ENCODE results near the gene NPIPB13.
"Not testable (repeated sequence)": the region's sequence is repeated elsewhere in the genome, so short reads cannot be mapped to it uniquely, and the experiment has no call there.

DNA sequence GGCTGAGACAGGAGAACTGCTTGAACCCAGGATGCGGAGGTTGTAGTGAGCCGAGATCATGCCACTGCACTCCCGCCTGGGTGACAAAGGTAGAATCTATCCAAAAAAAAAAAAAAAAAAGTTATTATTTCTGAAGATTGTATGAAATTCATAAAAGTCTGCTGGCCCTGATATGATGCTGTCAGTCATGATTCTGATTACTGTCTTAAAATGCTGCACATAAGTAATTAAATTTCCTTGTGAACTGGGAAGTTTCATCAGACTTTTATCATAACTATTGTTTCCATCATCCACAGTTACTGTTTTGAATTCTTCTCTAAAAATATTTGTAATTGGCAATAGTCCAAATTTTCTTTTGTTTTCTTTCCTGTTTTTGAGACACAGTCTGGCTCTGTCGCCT, at the start of gene NPIPB13:
- TF ChIP-seq, protein P1, sequence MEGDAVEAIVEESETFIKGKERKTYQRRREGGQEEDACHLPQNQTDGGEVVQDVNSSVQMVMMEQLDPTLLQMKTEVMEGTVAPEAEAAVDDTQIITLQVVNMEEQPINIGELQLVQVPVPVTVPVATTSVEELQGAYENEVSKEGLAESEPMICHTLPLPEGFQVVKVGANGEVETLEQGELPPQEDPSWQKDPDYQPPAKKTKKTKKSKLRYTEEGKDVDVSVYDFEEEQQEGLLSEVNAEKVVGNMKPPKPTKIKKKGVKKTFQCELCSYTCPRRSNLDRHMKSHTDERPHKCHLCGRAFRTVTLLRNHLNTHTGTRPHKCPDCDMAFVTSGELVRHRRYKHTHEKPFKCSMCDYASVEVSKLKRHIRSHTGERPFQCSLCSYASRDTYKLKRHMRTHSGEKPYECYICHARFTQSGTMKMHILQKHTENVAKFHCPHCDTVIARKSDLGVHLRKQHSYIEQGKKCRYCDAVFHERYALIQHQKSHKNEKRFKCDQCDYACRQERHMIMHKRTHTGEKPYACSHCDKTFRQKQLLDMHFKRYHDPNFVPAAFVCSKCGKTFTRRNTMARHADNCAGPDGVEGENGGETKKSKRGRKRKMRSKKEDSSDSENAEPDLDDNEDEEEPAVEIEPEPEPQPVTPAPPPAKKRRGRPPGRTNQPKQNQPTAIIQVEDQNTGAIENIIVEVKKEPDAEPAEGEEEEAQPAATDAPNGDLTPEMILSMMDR (IDR thresholded peaks at IDR 0.05; ENCODE audit: low read length): not testable (repeated sequence)
- TF ChIP-seq EZH2 (IDR thresholded peaks at IDR 0.05; ENCODE audit: borderline replicate concordance, low read length): not testable (repeated sequence)
